ENCODE results near the gene SLC25A47. TPM values are rescaled to one million over a fixed set of nuclear protein-coding genes. Genes with fewer than 3 reads are reported as not detected.

SLC25A47 gene, protein sequence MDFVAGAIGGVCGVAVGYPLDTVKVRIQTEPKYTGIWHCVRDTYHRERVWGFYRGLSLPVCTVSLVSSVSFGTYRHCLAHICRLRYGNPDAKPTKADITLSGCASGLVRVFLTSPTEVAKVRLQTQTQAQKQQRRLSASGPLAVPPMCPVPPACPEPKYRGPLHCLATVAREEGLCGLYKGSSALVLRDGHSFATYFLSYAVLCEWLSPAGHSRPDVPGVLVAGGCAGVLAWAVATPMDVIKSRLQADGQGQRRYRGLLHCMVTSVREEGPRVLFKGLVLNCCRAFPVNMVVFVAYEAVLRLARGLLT
- not detected for polyA plus RNA-seq (2013, experiment 1 of 2)
- not detected for polyA plus RNA-seq (2013, experiment 2 of 2)

DNA sequence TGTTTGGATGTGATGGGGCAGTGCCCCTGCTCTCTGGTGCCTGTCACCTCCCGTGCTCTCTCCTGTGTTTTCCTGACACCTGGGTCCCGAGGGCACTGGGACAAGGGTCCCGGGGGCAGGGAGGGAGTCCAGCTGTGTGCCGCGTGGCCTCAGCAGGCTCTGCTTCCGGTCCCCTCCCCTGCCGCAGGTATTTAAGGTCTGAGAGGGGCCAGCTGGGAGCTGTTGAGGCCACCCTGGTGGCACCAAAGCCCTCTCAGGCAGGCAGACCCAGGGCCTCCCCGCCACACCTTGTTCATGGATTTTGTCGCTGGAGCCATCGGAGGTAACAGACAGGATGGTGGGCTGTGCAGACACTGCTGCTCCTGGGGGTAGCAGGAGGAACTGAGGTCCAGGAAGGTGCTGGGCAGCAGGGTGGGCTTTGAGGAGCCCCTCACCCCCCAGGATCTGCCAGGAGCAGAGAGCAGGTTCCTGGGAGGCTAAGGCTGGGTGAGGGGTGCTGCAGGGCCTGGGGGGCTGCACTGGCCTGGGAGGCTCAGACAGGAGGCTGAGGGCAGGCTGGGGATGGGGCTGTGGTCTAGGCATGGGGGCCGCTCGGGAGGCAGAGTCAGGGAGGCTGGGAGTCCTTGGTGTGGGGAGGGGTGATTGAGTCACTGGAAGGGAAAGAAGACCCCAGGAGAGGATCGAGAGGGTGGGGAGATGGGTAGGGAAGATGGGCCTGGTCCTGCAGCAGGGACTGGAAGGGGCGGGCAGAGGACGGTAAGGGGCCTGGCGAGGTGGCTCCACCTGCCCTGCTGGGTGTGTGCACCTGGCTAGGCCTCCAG, at the start of gene SLC25A47:
TSS of gene SLC25A47 (plus strand) at position 219 of the 821 bp plus-strand sequence. CDS start at position 295, 76 bp downstream.
- Histone ChIP-seq H3K27me3 (ENCODE audit: control insufficient read depth in 1 of 2, insufficient read depth in 1 of 2, low read length in 2 of 2) (peaks cover 0 to 13% of the 10 kb centered on the region in 2 experiments), H4K91ac (ENCODE audit: low read length) (peak within 1 kb of the TSS; percentile 59), H3K4me1 (ENCODE audit: control insufficient read depth, insufficient read depth, low read depth, low read length) (peaks cover 3% of the 10 kb centered on the region), H3K36me3 (ENCODE audit: control insufficient read depth in 1 of 2, insufficient read depth in 2 of 2, low read depth in 1 of 2, low read length in 2 of 2) (no peaks in the 10 kb centered on the region), H3K18ac (ENCODE audit: low read depth in 1 of 2, low read length in 2 of 2) (peak within 1 kb of the TSS in 1 of 2 experiments; percentile 22), H2BK120ac (ENCODE audit: low read depth, low read length) (no peak within 1 kb of the TSS), H3K4me3 (ENCODE audit: insufficient read depth in 1 of 2, low read depth in 1 of 2, low read length in 2 of 2) (no peak within 1 kb of the TSS), H3K4ac (ENCODE audit: low read depth in 1 of 2, low read length in 2 of 2) (peak within 1 kb of the TSS in 1 of 2 experiments; percentile 52), H3K14ac (ENCODE audit: low read length in 2 of 2) (peak within 1 kb of the TSS in 1 of 2 experiments; percentile 32), H2BK15ac (ENCODE audit: low read depth, poor library complexity, severe bottlenecking) (no peak within 1 kb of the TSS), H3K9me3 (ENCODE audit: control insufficient read depth, low read length) (no peaks in the 10 kb centered on the region), H2BK12ac (ENCODE audit: low read length in 2 of 2) (no peak within 1 kb of the TSS), H2AK5ac (ENCODE audit: low read length, severe bottlenecking) (no peak within 1 kb of the TSS), H3K27ac (ENCODE audit: low read length, poor library complexity, severe bottlenecking) (no peak within 1 kb of the TSS), H4K8ac (ENCODE audit: low read length) (no peak within 1 kb of the TSS), H2BK5ac (ENCODE audit: low read depth, low read length, poor library complexity, severe bottlenecking) (no peak within 1 kb of the TSS), H3K79me1 (replicated peaks; ENCODE audit: low read length, poor library complexity, severe bottlenecking) (no peaks in the 10 kb centered on the region), H3K4me2 (ENCODE audit: low read length, poor library complexity, severe bottlenecking) (no peak within 1 kb of the TSS), H3K9ac (ENCODE audit: low read length) (no peak within 1 kb of the TSS), H2AFZ (ENCODE audit: low read depth, low read length) (no peak within 1 kb of the TSS), H3K23ac (ENCODE audit: low read length in 2 of 2) (no peak within 1 kb of the TSS)
- no peak for DNase-seq
- WGBS, result 91% methylated on average over 16 of the region's 16 CpGs

DNA sequence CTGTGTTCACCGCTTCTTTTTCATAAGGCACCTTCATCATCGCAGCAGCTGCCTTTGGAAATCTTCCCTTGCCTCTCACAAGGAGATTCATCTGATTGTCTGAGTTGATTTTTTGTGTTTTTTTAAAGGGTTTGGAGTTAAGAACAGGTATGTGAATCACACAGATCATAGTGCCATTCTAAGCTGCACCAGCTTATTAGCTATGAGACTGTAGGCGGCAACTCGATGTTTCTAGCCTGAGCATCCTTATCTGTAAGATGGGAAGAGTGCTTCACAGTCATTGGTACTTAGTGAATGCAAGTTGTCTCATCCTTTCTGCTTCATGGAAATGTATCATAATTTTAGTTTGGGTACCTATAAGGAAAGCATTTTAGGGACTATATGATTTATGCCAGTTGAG, 48.9 kb upstream of the SLC25A47 start:
- Histone ChIP-seq H3K27ac (ENCODE audit: low read length, poor library complexity, severe bottlenecking) (no peak overlapping the region), H3K4ac (ENCODE audit: low read depth in 1 of 2, low read length in 2 of 2) (no peak overlapping the region), H3K4me1 (ENCODE audit: control insufficient read depth, insufficient read depth, low read depth, low read length) (peaks cover 3% of the 10 kb centered on the region), H3K9me3 (ENCODE audit: control insufficient read depth, low read length) (no peaks in the 10 kb centered on the region), H3K9ac (ENCODE audit: low read length) (no peak overlapping the region), H3K4me2 (ENCODE audit: low read length, poor library complexity, severe bottlenecking) (no peak overlapping the region), H2BK15ac (ENCODE audit: low read depth, poor library complexity, severe bottlenecking) (no peak overlapping the region), H4K91ac (ENCODE audit: low read length) (no peak overlapping the region), H3K27me3 (ENCODE audit: control insufficient read depth in 1 of 2, insufficient read depth in 1 of 2, low read length in 2 of 2) (no peaks in the 10 kb centered on the region), H3K36me3 (ENCODE audit: control insufficient read depth in 1 of 2, insufficient read depth in 2 of 2, low read depth in 1 of 2, low read length in 2 of 2) (peaks cover 6 to 34% of the 10 kb centered on the region in 2 experiments), H2AFZ (ENCODE audit: low read depth, low read length) (no peak overlapping the region), H2BK5ac (ENCODE audit: low read depth, low read length, poor library complexity, severe bottlenecking) (no peak overlapping the region), H2AK5ac (ENCODE audit: low read length, severe bottlenecking) (no peak overlapping the region), H3K79me1 (replicated peaks; ENCODE audit: low read length, poor library complexity, severe bottlenecking) (peaks cover 15% of the 10 kb centered on the region), H2BK12ac (ENCODE audit: low read length in 2 of 2) (no peak overlapping the region), H3K4me3 (ENCODE audit: insufficient read depth in 1 of 2, low read depth in 1 of 2, low read length in 2 of 2) (no peak overlapping the region), H3K18ac (ENCODE audit: low read depth in 1 of 2, low read length in 2 of 2) (no peak overlapping the region), H4K8ac (ENCODE audit: low read length) (no peak overlapping the region), H3K14ac (ENCODE audit: low read length in 2 of 2) (no peak overlapping the region), H2BK120ac (ENCODE audit: low read depth, low read length) (no peak overlapping the region), H3K23ac (ENCODE audit: low read length in 2 of 2) (no peak overlapping the region)
- DNase-seq, result no peak
- WGBS, result 100% methylated on average over 4 of the region's 4 CpGs

DNA sequence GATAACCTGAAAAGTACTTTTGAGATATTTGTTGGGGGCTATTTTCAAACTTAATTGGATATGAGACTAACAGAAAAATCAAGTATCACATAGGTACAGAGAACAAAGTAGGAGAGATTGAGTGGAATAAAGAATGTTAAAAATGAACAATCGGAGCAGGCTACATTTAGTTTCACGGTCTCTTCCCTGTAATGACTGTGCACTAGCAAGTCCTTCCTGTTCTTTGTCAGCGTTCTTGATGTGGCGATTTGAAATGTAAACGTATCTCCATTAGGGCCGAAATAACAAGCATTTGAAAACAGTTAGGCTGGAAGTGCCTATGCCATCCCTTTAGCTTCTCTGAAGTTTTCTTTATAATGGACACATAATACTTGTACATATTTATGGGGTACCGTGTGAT, 47.9 kb upstream of the SLC25A47 start:
- Histone ChIP-seq H3K4me2 (ENCODE audit: low read length, poor library complexity, severe bottlenecking) (no peak overlapping the region), H2AFZ (ENCODE audit: low read depth, low read length) (no peak overlapping the region), H2AK5ac (ENCODE audit: low read length, severe bottlenecking) (no peak overlapping the region), H3K9me3 (ENCODE audit: control insufficient read depth, low read length) (no peaks in the 10 kb centered on the region), H2BK15ac (ENCODE audit: low read depth, poor library complexity, severe bottlenecking) (no peak overlapping the region), H4K91ac (ENCODE audit: low read length) (no peak overlapping the region), H3K4me1 (ENCODE audit: control insufficient read depth, insufficient read depth, low read depth, low read length) (peaks cover 6% of the 10 kb centered on the region), H3K23ac (ENCODE audit: low read length in 2 of 2) (no peak overlapping the region), H3K14ac (ENCODE audit: low read length in 2 of 2) (no peak overlapping the region), H3K4me3 (ENCODE audit: insufficient read depth in 1 of 2, low read depth in 1 of 2, low read length in 2 of 2) (no peak overlapping the region), H3K9ac (ENCODE audit: low read length) (no peak overlapping the region), H2BK120ac (ENCODE audit: low read depth, low read length) (no peak overlapping the region), H2BK5ac (ENCODE audit: low read depth, low read length, poor library complexity, severe bottlenecking) (no peak overlapping the region), H3K4ac (ENCODE audit: low read depth in 1 of 2, low read length in 2 of 2) (no peak overlapping the region), H3K36me3 (ENCODE audit: control insufficient read depth in 1 of 2, insufficient read depth in 2 of 2, low read depth in 1 of 2, low read length in 2 of 2) (peaks cover 10 to 33% of the 10 kb centered on the region in 2 experiments), H3K27me3 (ENCODE audit: control insufficient read depth in 1 of 2, insufficient read depth in 1 of 2, low read length in 2 of 2) (no peaks in the 10 kb centered on the region), H3K27ac (ENCODE audit: low read length, poor library complexity, severe bottlenecking) (no peak overlapping the region), H2BK12ac (ENCODE audit: low read length in 2 of 2) (no peak overlapping the region), H4K8ac (ENCODE audit: low read length) (no peak overlapping the region), H3K18ac (ENCODE audit: low read depth in 1 of 2, low read length in 2 of 2) (no peak overlapping the region), H3K79me1 (replicated peaks; ENCODE audit: low read length, poor library complexity, severe bottlenecking) (peaks cover 19% of the 10 kb centered on the region)
- peak; percentile 39 for DNase-seq
- 57% methylated on average over 6 of the region's 7 CpGs for WGBS

DNA sequence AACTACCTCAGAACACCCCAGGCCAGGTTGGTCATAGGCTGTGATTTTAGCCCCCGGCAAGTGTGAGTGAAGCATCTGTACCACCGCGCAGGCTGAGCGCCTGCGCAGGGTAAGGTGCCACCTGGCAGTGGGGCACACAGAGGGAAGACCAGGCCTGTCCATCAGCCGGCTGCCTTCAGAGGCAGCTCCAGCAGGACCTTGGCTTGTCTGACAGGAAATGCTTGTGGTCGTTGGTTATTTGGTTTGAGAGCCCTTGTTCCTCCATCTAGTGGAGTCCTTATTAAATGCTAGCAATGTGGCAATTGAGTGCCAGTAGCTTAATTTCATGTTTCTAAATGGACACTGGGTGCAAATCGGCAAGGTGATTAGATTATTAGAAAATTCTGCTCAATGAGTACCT, 44.4 kb upstream of the SLC25A47 start:
- Histone ChIP-seq H2AK5ac (ENCODE audit: low read length, severe bottlenecking) (no peak overlapping the region), H3K27ac (ENCODE audit: low read length, poor library complexity, severe bottlenecking) (peak overlapping the region; percentile 38), H3K9ac (ENCODE audit: low read length) (no peak overlapping the region), H3K4me1 (ENCODE audit: control insufficient read depth, insufficient read depth, low read depth, low read length) (peaks cover 13% of the 10 kb centered on the region), H3K18ac (ENCODE audit: low read depth in 1 of 2, low read length in 2 of 2) (peak overlapping the region in 1 of 2 experiments; percentile 8), H3K23ac (ENCODE audit: low read length in 2 of 2) (no peak overlapping the region), H3K14ac (ENCODE audit: low read length in 2 of 2) (no peak overlapping the region), H4K91ac (ENCODE audit: low read length) (no peak overlapping the region), H3K4me3 (ENCODE audit: insufficient read depth in 1 of 2, low read depth in 1 of 2, low read length in 2 of 2) (no peak overlapping the region), H3K9me3 (ENCODE audit: control insufficient read depth, low read length) (no peaks in the 10 kb centered on the region), H2AFZ (ENCODE audit: low read depth, low read length) (no peak overlapping the region), H3K79me1 (replicated peaks; ENCODE audit: low read length, poor library complexity, severe bottlenecking) (peaks cover 25% of the 10 kb centered on the region), H3K4me2 (ENCODE audit: low read length, poor library complexity, severe bottlenecking) (no peak overlapping the region), H2BK15ac (ENCODE audit: low read depth, poor library complexity, severe bottlenecking) (no peak overlapping the region), H3K27me3 (ENCODE audit: control insufficient read depth in 1 of 2, insufficient read depth in 1 of 2, low read length in 2 of 2) (no peaks in the 10 kb centered on the region), H3K36me3 (ENCODE audit: control insufficient read depth in 1 of 2, insufficient read depth in 2 of 2, low read depth in 1 of 2, low read length in 2 of 2) (peaks cover 31 to 38% of the 10 kb centered on the region in 2 experiments), H2BK120ac (ENCODE audit: low read depth, low read length) (no peak overlapping the region), H2BK12ac (ENCODE audit: low read length in 2 of 2) (no peak overlapping the region), H3K4ac (ENCODE audit: low read depth in 1 of 2, low read length in 2 of 2) (no peak overlapping the region), H2BK5ac (ENCODE audit: low read depth, low read length, poor library complexity, severe bottlenecking) (no peak overlapping the region), H4K8ac (ENCODE audit: low read length) (no peak overlapping the region)
- WGBS, result 65% methylated on average over 7 of the region's 8 CpGs
- peak; percentile 78 for DNase-seq

All from mesenchymal stem cell (in vitro differentiated cells and primary cell).